ENCODE measurements around the gene RNF182.
"Not testable (repeated sequence)": the region's sequence is repeated elsewhere in the genome, so short reads cannot be mapped to it uniquely, and the experiment has no call there.

RNF182 gene

GRCh38 chr6:14001329-14002012 is 76.7 kb downstream of the RNF182 start:
- peak; percentile 96 for DNase-seq (ENCODE audit: low read depth)

- DNase-seq (ENCODE audit: low read depth) = no peak
Measured at GRCh38 chr6:14002176-14002947, 77.6 kb downstream of the RNF182 start.

- DNase-seq (ENCODE audit: low read depth) = no peak
Measured at GRCh38 chr6:14004258-14004657, 79.5 kb downstream of the RNF182 start.

GRCh38 chr6:14008809-14009208 is 84.1 kb downstream of the RNF182 start:
- DNase-seq (ENCODE audit: low read depth) = no peak

GRCh38 chr6:14009431-14009830 is 84.7 kb downstream of the RNF182 start:
- DNase-seq (ENCODE audit: low read depth) = no peak

- no peak for DNase-seq (ENCODE audit: low read depth)
Measured at GRCh38 chr6:14010275-14010674, 85.5 kb downstream of the RNF182 start.

- no peak for DNase-seq (ENCODE audit: low read depth)
Measured at GRCh38 chr6:14012313-14013030, 87.7 kb downstream of the RNF182 start.

- no peak for DNase-seq (ENCODE audit: low read depth)
Measured at GRCh38 chr6:14015964-14016363, 91.2 kb downstream of the RNF182 start.

- no peak for DNase-seq (ENCODE audit: low read depth)
Measured at GRCh38 chr6:14016432-14016831, 91.7 kb downstream of the RNF182 start.

- no peak for DNase-seq (ENCODE audit: low read depth)
Measured at GRCh38 chr6:14016935-14017625, 92.3 kb downstream of the RNF182 start.

GRCh38 chr6:14017626-14018475 is 93.1 kb downstream of the RNF182 start:
- DNase-seq (ENCODE audit: low read depth) = no peak

GRCh38 chr6:14018559-14018958 is 93.8 kb downstream of the RNF182 start:
- not testable (repeated sequence) for DNase-seq (ENCODE audit: low read depth)

GRCh38 chr6:14020551-14020950 is 95.8 kb downstream of the RNF182 start:
- DNase-seq (ENCODE audit: low read depth) = no peak

- DNase-seq (ENCODE audit: low read depth) = no peak
Measured at GRCh38 chr6:14021449-14021848, 96.7 kb downstream of the RNF182 start.

GRCh38 chr6:14022673-14023072 is 97.9 kb downstream of the RNF182 start:
- DNase-seq (ENCODE audit: low read depth) = no peak

- DNase-seq (ENCODE audit: low read depth) = no peak
Measured at GRCh38 chr6:14023855-14024254, 99.1 kb downstream of the RNF182 start.

GRCh38 chr6:14025160-14025559 is 100.4 kb downstream of the RNF182 start:
- DNase-seq (ENCODE audit: low read depth) = no peak

- DNase-seq (ENCODE audit: low read depth) = no peak
Measured at GRCh38 chr6:14026831-14027539, 102.2 kb downstream of the RNF182 start.

- DNase-seq (ENCODE audit: low read depth) = no peak
Measured at GRCh38 chr6:14028631-14029030, 103.9 kb downstream of the RNF182 start.

GRCh38 chr6:14029605-14030004 is 104.9 kb downstream of the RNF182 start:
- no peak for DNase-seq (ENCODE audit: low read depth)

Measured in HS-27A (cell line).